Activated CD8-positive, alpha-beta T cell treated with anti-CD3 and anti-CD28 coated beads for 36 hours (primary cell): ENCODE results near the gene P2RY12. TPM values are rescaled to one million over a fixed set of nuclear protein-coding genes. Genes with fewer than 3 reads are reported as not detected.

Experiments used
- ATAC-seq: fragments of 200-7000 bp; cut with Tn5 transposase; one replicate; pipeline ENCODE4 v1.10.0; 2021; ENCODE audit warnings: mild to moderate bottlenecking, moderate library complexity
- CTCF ChIA-PET: fragments of 350-600 bp; sonication (Branson Sonifier 250); formaldehyde crosslinking; loops from one replicate; lab custom pipeline; 2021; ENCODE audit warnings: antibody characterized with exemption; lab: Charles Lee
- POLR2A ChIA-PET: fragments of 350-600 bp; sonication (Branson Sonifier 250); formaldehyde crosslinking; loops from one replicate; lab custom pipeline; 2021; ENCODE audit warnings: antibody characterized with exemption; lab: Charles Lee
- DNase-seq: peaks from one replicate; pipeline ENCODE4 v3.0.0-alpha.2; 2020
- H3K27ac Mint-ChIP-seq: one replicate; pipeline ENCODE4 v1.8.0; 2021; ENCODE audit warnings: mild to moderate bottlenecking, mixed read lengths
- H3K27me3 Mint-ChIP-seq: one replicate; pipeline ENCODE4 v1.8.0; 2021; ENCODE audit warnings: mixed read lengths
- H3K36me3 Mint-ChIP-seq: one replicate; pipeline ENCODE4 v1.8.0; 2021; ENCODE audit warnings: low read depth, mixed read lengths
- H3K4me1 Mint-ChIP-seq: one replicate; pipeline ENCODE4 v1.8.0; 2021; ENCODE audit warnings: low read depth, mixed read lengths
- H3K4me3 Mint-ChIP-seq: one replicate; pipeline ENCODE4 v1.8.0; 2021; ENCODE audit warnings: mild to moderate bottlenecking, moderate library complexity, mixed read lengths
- H3K9me3 Mint-ChIP-seq: one replicate; pipeline ENCODE4 v1.8.0; 2021; ENCODE audit warnings: mixed read lengths
- CTCF ChIP-seq: fragments of 200-600 bp; IDR thresholded peaks from one replicate; pipeline ENCODE4 v1.8.0; 2022; ENCODE audit warnings: antibody characterized with exemption, mild to moderate bottlenecking
- intact Hi-C: fragments of 100-400 bp; cut with micrococcal nuclease; formaldehyde crosslinking; loops from one replicate; pipeline ENCODE4 v1.10.0; 2022
- total RNA-seq, 2 experiments: library from RNA; stranded (reverse); gene quantifications; one replicate each; pipeline ENCODE4 v1.2.3, GENCODE V29; 2021

The P2RY12 gene
- total RNA-seq, 2 experiments from 2014 or later, result not detected

GRCh38 chr3:151426341-151426657, 41.7 kb upstream of the P2RY12 start:
- intact Hi-C loops, result no loop called here
- no peak overlapping the region for H3K27ac Mint-ChIP-seq
- H3K4me3 Mint-ChIP-seq, result no peak overlapping the region
- no peaks in the 10 kb centered on the region for H3K4me1 Mint-ChIP-seq
- CTCF ChIA-PET, result interaction anchor here (0.7 to 1.2 kb wide), 5 partner anchors 8 to 133 kb away, joined by 3 to 7 read pairs (median 3); no protein-coding TSS in a partner anchor
- H3K36me3 Mint-ChIP-seq, result no peaks in the 10 kb centered on the region
- DNase-seq (peak; percentile 3), ATAC-seq (no peak)
- POLR2A ChIA-PET, result no interaction called here
- TF ChIP-seq CTCF, result no peak
- H3K27me3 Mint-ChIP-seq, result peaks cover 2% of the 10 kb centered on the region
- H3K9me3 Mint-ChIP-seq, result no peaks in the 10 kb centered on the region

- intact Hi-C loops, result no loop called here
- ATAC-seq (no peak), DNase-seq (no peak)
- POLR2A ChIA-PET, result no interaction called here
- peaks cover 2% of the 10 kb centered on the region for H3K27me3 Mint-ChIP-seq
- H3K36me3 Mint-ChIP-seq, result no peaks in the 10 kb centered on the region
- H3K27ac Mint-ChIP-seq, result no peak overlapping the region
- CTCF ChIA-PET, result interaction anchor here (0.7 to 1.2 kb wide), 5 partner anchors 9 to 133 kb away, joined by 3 to 7 read pairs (median 3); no protein-coding TSS in a partner anchor
- no peak overlapping the region for H3K4me3 Mint-ChIP-seq
- TF ChIP-seq CTCF, result peak; percentile 57
- H3K9me3 Mint-ChIP-seq, result no peaks in the 10 kb centered on the region
- no peaks in the 10 kb centered on the region for H3K4me1 Mint-ChIP-seq
Observed at GRCh38 chr3:151425627-151426340, 41.2 kb upstream of the P2RY12 start.

- no peak for TF ChIP-seq CTCF
- Mint-ChIP-seq H3K27me3 (peaks cover 2% of the 10 kb centered on the region), H3K27ac (no peak overlapping the region), H3K36me3 (no peaks in the 10 kb centered on the region), H3K4me1 (no peaks in the 10 kb centered on the region), H3K4me3 (no peak overlapping the region), H3K9me3 (no peaks in the 10 kb centered on the region)
- POLR2A ChIA-PET, result no interaction called here
- ATAC-seq, result no peak
- no peak for DNase-seq
- intact Hi-C loops, result no loop called here
- CTCF ChIA-PET, result no interaction called here
Observed at GRCh38 chr3:151423091-151423490, 38.5 kb upstream of the P2RY12 start.

GRCh38 chr3:151421938-151422337, 37.4 kb upstream of the P2RY12 start:
- Mint-ChIP-seq H3K4me1 (no peaks in the 10 kb centered on the region), H3K27ac (no peak overlapping the region), H3K9me3 (no peaks in the 10 kb centered on the region), H3K36me3 (no peaks in the 10 kb centered on the region), H3K27me3 (peaks cover 2% of the 10 kb centered on the region), H3K4me3 (no peak overlapping the region)
- POLR2A ChIA-PET, result no interaction called here
- ATAC-seq (no peak), DNase-seq (no peak)
- TF ChIP-seq CTCF, result no peak
- CTCF ChIA-PET, result no interaction called here
- intact Hi-C loops, result no loop called here

GRCh38 chr3:151419806-151420205, 35.3 kb upstream of the P2RY12 start:
- TF ChIP-seq CTCF, result no peak
- ATAC-seq, result no peak
- Mint-ChIP-seq H3K4me1 (no peaks in the 10 kb centered on the region), H3K4me3 (no peak overlapping the region), H3K27me3 (no peaks in the 10 kb centered on the region), H3K27ac (no peak overlapping the region), H3K9me3 (no peaks in the 10 kb centered on the region), H3K36me3 (no peaks in the 10 kb centered on the region)
- DNase-seq, result no peak
- CTCF ChIA-PET, result no interaction called here
- POLR2A ChIA-PET, result no interaction called here
- intact Hi-C loops, result no loop called here
